GM12891 (cell line): ENCODE results near the gene MT1HL1.

Experiments
- DNase-seq: peaks from one replicate; pipeline ENCODE4 v3.0.0; 2011; ENCODE audit warnings: low spot score; ENCODE audit not compliant: insufficient read length
- FAIRE-seq: peaks from 2 replicates; lab custom pipeline; 2011; peaks lifted over from hg19 to GRCh38; lab: Jason Lieb, UNC
- PAX5 ChIP-seq: IDR thresholded peaks from 2 replicates; pipeline ENCODE4 v1.6.1; 2011; ENCODE audit warnings: low read length, moderate library complexity, mild to moderate bottlenecking; ENCODE audit not compliant: insufficient read depth, severe bottlenecking
- POLR2A ChIP-seq: IDR thresholded peaks from 2 replicates; pipeline ENCODE4 v1.6.1; 2011; ENCODE audit warnings: low read depth, low read length, control low read depth
- POLR2AphosphoS5 ChIP-seq: IDR thresholded peaks from 2 replicates; pipeline ENCODE4 v1.6.1; 2011; ENCODE audit warnings: low read depth, low read length, control low read depth
- POU2F2 ChIP-seq: IDR thresholded peaks from 2 replicates; pipeline ENCODE4 v1.6.1; 2011; ENCODE audit warnings: low read depth, mild to moderate bottlenecking, control low read depth, low read length, moderate library complexity
- SPI1 ChIP-seq: IDR thresholded peaks from 2 replicates; pipeline ENCODE4 v1.6.1; 2011; ENCODE audit warnings: low read depth, low read length, control low read depth
- TAF1 ChIP-seq: IDR thresholded peaks from 2 replicates; pipeline ENCODE4 v1.6.1; 2011; ENCODE audit warnings: low read depth, low read length, control low read depth

MT1HL1 gene

DNA sequence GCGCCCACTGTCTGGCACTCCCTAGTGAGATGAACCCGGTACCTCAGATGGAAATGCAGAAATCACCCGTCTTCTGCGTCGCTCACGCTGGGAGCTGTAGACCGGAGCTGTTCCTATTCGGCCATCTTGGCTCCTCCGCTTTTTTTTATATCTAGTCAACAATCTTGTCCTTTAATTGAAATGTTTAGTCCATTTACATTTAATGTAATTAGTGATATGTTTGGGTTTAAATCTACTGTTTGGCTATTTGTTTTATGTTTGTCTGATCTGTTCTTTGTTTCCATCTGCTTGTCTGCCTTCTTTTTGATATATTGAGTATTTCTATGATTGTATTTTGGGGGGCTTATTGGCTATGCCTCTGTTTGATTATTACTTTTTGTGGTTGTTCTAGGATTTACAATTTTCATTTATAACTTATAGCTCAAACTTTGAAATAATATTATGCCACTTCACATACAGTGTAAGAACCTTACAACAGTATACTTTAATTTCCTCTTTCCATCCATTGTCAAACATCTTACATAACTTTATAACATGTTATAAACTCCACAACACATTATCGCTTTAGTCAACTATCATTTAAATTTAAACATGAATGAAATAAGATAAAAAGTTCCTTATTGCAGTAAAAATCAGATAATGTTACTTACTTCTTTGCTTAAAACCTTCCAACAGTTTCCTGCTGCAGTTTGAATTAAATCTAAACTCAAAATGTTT lies 21.3 kb upstream of the MT1HL1 start:
- DNase-seq (no peak), FAIRE-seq (no peak)

DNA sequence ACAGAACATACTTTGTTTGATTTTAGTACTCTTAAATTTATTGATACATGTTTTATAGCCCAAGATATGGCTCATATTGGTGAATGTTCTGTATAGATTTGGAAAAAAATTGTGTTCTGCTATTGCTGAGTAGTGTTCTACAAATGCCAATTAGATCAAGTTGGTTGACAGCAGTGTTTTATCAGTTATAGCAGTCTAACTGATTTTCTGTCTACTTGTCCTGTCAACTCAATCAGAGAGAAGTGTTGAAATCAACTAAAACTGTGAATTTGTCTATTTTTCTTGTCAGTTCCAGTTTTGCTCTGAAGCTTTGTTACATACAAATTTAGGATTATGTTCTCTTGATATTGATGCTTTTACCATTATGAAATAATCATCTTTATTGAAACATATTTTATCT lies 14.7 kb upstream of the MT1HL1 start:
- no peak for DNase-seq
- no peak for FAIRE-seq
- TF ChIP-seq POLR2A = no peak
- no peak for TF ChIP-seq POU2F2
- no peak for TF ChIP-seq POLR2AphosphoS5
- no peak for TF ChIP-seq SPI1
- TF ChIP-seq TAF1 = no peak
- TF ChIP-seq PAX5 = no peak

More for the DNA sequence above, 21.3 kb upstream of the MT1HL1 start:
- TF ChIP-seq POLR2A = no peak
- no peak for TF ChIP-seq POLR2AphosphoS5
- TF ChIP-seq POU2F2 = no peak

DNA sequence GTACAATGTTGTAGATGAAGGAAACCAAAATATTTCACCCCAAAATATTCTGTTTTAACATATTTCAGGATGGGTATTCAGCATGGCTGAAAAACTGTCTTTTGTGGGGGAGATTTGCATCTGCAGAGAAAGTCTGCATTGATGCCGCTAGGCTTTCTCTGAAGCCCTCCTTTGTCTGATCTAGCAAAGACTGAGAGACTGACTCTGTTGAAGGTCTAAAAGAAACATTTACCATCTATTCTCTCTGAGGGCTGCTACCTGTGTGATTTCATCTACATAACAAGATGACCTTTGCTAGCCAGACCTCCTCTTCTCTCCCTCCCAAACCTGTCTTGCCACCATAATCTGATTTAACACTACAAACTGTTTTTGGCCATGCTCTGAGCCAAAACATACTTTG lies 12.4 kb upstream of the MT1HL1 start:
- no peak for FAIRE-seq
- no peak for DNase-seq
- TF ChIP-seq POLR2A = no peak
- TF ChIP-seq TAF1 = no peak
- no peak for TF ChIP-seq PAX5
- no peak for TF ChIP-seq POLR2AphosphoS5
- no peak for TF ChIP-seq POU2F2
- no peak for TF ChIP-seq SPI1

DNA sequence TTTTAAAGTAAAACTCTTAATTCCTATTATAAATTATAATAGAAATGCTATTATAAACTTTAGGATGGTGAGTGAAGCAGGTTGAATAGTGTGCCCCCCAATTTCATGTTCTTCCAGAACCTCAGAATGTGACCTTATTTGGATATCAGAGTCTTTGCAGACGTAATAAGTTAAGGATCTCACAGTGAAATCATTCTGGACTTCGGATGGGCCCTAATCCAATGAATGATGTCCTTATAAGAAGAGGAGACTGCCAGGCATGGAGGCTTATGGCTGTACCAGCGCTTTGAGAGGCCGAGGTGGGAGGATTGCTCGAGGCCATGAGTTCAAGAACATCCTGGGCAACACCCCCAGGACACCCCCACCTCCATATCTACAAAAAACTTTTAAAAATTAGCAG lies 9.4 kb upstream of the MT1HL1 start:
- DNase-seq = no peak
- TF ChIP-seq SPI1 (no peak), PAX5 (no peak), POLR2AphosphoS5 (no peak), POU2F2 (no peak), TAF1 (no peak), POLR2A (no peak)
- no peak for FAIRE-seq

DNA sequence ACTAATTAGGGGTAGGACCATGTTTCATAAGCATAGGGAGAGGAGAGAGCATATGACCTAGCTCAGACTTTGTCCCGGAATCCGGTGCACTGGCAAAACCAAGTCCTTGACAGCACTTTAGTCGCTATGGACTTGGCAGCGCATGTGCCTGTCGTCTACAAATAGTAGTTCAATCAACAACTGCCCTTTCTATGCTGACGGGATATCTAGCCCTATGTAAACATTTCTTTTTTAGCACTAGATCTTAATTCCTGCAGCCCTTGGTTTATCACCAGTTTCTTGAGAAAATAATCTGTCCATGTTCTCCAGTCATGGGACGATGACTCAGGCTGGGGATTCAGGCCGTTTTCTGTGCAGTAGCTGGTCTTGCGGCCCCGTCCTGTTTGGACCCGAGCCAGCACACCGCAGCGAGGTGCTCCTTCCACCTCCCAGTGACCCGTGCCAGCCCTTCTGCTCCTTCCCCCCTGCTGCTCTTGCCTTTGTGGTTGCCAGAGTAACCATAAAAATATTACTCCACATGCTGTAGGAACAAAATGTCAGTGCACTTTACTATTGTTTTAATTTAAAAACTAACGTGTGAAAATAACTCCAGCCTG lies 8.6 kb upstream of the MT1HL1 start:
- FAIRE-seq = no peak
- no peak for DNase-seq

DNA sequence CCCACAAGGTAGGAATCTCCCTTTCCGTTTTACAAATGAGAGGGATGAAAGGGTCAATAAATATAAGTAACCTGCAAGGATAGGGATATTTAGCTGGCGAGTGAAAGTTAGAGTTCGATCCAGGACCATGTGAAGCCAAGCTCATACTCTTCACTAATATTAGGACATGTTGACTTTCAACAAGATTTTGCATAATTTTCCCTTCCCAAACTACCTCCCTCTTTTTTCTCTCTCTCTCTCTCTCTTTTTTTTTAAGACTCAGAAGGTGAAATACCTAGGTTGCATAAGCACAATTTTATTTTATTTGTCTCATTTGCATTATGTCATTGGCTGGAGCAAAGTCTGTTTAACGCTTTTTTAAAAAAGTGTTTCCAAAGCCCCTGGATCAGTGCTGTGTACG lies 8.1 kb upstream of the MT1HL1 start:
- no peak for FAIRE-seq
- TF ChIP-seq POLR2A = no peak
- TF ChIP-seq POLR2AphosphoS5 = no peak
- TF ChIP-seq PAX5 = no peak
- no peak for DNase-seq

More for the DNA sequence above, 8.6 kb upstream of the MT1HL1 start:
- no peak for TF ChIP-seq POLR2AphosphoS5
- TF ChIP-seq TAF1 = no peak
- TF ChIP-seq POLR2A = no peak
- TF ChIP-seq SPI1 = no peak
- TF ChIP-seq POU2F2 = no peak
- TF ChIP-seq PAX5 = no peak

DNA sequence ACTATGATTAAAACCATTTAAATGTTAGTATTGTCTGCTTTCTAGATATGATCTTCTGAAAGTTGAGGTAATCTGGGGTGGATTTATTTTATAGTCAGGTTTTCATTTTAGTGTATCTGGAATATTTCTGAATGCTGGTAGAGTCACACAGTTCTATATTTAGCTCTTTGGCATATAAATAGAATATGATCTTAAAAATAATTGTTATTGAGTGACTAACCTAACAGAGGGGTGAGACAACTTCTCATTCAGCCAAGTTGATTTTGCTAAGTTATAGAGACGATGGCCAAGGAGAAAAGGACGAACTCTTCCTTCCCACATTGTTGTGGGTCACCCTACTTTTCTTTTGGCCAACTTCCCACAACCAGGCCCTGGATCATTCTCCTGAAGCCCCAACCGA lies 7.2 kb upstream of the MT1HL1 start:
- no peak for FAIRE-seq
- TF ChIP-seq PAX5 = no peak
- no peak for TF ChIP-seq POLR2AphosphoS5
- no peak for TF ChIP-seq TAF1
- TF ChIP-seq POU2F2 = no peak
- DNase-seq = no peak

DNA sequence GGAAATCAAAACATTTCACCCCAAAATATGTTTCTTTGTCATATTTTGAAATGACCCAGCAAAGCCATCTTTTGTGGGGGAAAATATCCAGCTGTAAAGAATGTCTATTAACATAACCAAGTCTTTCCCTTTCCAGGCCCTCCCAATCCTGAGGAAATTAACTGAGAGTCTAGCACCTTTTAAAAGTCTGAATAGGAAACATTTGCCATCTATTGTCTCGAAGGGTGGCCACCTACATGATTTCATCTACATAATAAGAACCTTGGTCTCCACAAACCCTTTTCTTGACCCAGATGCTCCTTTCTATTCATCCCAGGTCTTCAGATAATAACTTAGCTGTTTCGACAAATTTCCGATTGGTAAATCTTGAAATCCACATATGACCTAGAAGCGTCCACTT lies 5.4 kb upstream of the MT1HL1 start:
- DNase-seq (no peak), FAIRE-seq (no peak)
- no peak for TF ChIP-seq SPI1
- no peak for TF ChIP-seq POLR2A
- TF ChIP-seq PAX5 = no peak
- no peak for TF ChIP-seq POU2F2
- no peak for TF ChIP-seq POLR2AphosphoS5
- TF ChIP-seq TAF1 = no peak

DNA sequence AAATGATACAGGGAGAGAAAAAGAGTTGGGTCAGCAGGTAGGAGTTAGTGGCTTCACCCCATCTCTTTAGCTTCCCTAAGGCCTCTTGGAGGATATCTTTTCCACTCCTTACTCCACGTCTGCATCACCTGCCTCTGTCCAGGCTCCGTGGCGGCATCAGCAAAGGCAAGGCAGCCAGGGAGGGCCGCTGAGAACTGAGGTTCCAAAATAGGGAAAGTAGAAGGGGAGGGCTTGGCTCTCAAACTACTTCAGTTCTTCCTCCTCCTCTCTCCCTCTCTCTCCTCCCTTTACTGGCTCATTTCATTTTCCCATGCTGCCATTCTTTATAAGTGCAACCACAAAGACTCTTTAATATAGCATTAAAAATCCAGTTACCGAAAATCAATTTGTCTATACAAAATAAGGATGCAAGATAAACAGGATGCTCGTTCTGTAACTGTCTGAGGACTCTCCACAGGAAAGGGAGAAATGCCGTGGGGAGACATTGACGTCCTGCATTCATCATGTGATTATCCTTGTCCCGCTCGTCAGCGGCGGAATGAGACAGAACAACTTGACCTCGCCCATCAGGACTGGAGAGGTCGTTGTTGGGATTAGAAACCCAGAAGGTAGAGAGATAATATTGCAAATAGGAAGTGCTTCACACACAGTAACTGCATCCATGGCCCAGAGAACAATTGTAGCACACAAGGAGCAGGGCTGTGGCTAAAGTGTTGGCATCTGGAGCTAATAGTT lies 3.1 kb upstream of the MT1HL1 start:
- TF ChIP-seq POLR2A (no peak), TAF1 (no peak), POLR2AphosphoS5 (no peak), SPI1 (no peak), POU2F2 (no peak), PAX5 (no peak)
- FAIRE-seq = no peak
- no peak for DNase-seq

DNA sequence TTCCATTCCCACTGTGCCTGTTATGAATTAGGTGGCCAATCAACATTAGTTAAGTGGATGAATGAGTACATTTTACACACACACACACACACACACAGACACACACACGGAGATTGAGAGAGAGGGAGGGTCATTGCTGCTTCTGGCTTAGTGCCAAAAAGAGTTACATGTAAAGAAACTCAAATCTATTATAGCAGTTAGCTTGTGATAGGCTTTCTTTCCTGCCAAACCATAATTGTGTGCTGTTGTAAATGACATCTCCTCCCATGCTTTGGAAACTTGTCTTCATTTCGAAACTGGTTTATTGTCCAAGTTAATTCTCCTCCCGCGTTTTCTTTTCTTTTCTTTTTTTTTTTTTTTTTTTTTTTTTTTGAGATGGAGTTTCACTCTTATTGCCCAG lies 1.4 kb upstream of the MT1HL1 start:
- FAIRE-seq (no peak), DNase-seq (no peak)
- TF ChIP-seq TAF1 (no peak), POLR2A (no peak), POLR2AphosphoS5 (no peak), POU2F2 (no peak)

DNA sequence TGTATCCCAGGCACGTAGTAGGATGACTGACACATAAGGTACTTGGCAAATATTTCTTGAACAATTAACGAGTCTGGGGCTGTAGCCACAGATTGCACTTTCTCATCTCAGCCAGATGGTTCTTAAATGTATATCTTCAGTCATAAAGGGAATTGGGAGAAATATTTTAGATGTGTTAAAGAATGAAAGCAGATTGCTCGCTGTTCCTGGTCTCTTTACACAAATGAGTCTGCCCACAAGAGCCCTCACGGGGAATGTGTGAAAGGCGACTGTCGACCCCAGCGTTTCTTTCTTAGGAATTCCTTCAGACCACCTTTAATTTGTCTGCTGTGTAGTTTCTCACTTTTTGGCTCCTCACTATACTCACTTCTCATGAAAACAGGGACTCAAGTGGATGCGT lies 725 bp downstream of the MT1HL1 start:
- DNase-seq (no peak), FAIRE-seq (no peak)
- TF ChIP-seq PAX5 = no peak
- no peak for TF ChIP-seq POLR2A
- no peak for TF ChIP-seq POLR2AphosphoS5
- TF ChIP-seq TAF1 = no peak
- no peak for TF ChIP-seq SPI1
- TF ChIP-seq POU2F2 = no peak
